Activated T-helper 1 cell treated with anti-CD3 and anti-CD28 coated beads, Interleukin-2, amount 50 U/mL, for 16 hours (primary cell): ENCODE data around the gene COPE.

Experiments used
- DNase-seq, 2 donors: peaks; one replicate each; pipeline ENCODE4 v3.0.0-alpha.2; 2020; ENCODE audit warnings: low read depth in 1 of 2, low spot score in 1 of 2

COPE gene

DNA sequence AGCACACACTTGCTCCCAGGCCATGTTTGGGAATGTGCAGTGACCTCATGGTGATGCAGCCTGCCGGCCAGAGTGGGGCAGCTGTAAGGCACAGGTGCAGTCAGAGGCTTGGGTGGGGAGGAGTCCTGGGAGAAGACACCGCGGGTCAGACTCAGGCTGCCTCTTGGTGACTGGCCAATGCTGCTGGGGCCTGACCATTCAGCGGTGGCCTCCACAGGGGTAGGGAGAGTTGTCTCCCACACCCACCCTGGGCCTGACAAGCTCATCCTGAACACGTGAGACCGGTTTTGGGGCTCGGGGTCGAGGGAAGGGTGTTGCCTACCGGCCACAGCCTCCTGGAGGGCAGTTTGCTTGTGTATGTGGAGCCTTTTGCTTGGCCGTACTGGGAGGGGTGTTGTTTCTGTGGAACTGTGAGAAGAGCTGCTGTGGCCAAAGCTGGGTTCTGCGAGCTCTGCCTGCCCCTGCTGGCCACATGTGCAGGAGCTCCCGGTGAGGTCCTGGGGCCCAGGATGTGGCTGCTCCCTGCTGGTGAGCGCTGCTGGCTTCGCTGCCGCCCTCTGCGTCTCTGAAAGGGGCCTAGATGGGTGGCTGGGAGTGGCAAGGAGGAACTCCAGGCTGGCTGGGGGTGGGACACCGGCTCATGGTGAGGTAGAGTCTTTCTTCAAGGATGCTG lies 65.3 kb downstream of the COPE start:
- no peak for DNase-seq

DNA sequence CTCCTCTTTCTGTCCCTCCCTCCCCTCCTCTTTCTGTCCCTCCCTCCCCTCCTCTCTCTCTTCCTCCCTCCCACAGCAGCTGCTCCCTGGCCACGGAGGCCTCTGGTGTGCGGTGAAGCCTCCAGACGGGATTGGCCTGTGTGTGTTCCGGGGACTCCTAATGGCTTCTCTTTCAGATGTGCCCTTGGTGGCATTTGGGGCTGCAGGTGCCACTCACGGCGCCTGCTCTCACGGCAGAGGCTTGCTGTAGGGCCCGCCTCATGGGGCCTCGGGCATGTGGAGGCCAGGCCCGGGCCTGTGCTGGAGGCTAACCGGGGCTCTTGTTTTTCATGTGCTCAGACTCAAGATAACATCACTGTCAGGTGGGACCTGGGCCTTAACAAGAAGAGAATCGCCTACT lies 66.5 kb downstream of the COPE start:
- no peak for DNase-seq

DNA sequence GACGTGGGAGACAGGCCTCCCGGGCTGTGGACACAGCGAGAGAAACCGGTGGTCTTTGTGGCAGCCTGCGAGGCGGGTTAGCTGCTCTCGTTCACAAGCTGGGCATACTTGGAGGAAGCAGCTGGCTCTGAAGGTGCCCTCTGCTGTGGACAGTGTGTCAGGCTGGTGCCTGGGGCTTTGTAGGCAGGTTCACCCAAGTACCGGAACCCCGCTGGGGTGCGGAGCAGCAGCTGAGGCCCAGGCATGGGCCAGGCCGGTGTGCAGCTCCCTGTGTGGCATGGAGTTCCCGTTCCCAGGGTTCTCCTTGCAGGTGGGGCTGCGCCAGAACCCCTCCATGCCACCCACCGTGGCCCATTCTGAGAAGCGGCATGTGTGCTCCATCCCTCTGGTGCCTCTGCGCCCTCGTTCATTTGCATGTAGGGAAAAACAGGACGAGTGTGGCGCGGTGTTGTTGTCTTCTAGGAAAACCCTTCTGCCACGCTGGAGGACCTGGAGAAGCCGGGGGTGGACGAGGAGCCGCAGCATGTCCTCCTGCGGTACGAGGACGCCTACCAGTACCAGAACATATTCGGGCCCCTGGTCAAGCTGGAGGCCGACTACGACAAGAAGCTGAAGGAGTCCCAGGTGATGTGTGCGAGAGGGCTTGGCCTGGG lies 67.4 kb downstream of the COPE start:
- DNase-seq: no peak

DNA sequence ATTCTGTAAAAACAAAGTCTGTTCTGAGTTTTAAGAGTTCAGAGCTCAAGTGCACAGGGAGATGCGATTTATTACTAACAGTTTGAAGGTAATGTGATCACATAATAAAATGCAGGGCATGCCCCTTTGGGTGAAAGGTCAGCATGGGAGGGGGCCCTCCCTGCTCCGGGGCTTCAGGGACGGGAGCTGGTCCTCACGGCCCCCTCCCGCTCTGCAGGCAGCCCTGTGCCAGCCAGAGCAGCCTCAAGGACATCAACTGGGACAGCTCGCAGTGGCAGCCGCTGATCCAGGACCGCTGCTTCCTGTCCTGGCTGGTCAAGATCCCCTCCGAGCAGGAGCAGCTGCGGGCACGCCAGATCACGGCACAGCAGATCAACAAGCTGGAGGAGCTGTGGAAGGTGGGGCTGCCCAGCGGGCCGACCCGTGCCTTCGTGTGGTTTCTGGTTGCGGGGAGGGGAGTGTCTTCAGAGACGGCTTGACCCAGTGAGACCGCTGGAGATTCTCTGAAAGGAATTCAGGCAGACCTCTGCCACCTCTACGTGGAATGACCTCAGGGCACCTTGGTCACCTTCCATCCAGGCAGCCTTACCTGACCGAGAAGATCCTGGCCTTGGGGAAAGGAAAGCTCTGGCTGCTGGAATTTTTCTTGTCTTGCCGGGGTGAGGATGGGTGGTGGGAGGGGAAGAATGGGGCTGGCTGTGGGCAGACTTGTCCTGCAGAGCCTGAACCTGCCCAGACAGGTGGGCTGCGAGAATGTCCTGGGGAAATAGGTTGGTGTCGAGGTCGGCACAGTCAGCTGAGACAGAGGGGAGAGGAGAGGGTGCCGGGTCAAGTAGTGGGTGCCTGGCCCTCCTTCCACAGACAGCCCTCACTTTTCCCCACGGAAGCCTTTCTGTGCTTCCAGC lies 68.5 kb downstream of the COPE start:
- no peak for DNase-seq

DNA sequence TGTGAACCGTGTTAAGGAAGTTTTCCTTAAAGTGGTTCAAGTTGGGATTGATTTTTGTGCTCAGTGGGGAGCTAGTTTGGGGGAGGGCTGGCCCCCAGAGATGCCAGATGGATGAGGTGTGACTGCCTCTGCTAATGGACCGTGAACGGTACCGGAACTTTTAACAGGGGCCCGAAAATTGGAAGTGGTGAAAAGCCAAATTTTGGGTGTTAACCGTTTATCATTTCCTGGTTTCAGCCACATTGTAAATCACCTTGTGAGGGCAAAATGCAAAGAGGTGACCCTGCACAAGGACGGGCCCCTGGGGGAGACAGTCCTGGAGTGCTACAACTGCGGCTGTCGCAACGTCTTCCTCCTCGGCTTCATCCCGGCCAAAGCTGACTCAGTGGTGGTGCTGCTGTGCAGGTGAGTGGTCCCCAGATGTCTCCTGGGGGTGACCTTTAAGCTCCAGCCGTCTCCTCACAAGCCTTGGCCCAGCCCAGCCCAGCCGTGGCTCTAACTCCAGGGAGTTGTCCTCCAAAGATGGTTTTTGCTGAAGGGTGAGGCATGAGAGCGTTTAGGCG lies 69.3 kb downstream of the COPE start:
- no peak for DNase-seq
